Left cardiac atrium (tissue), 4 donors: Measurements from ENCODE around the gene SPCS3. TPM values are rescaled to one million over a fixed set of nuclear protein-coding genes. Genes with fewer than 3 reads are reported as not detected.
"Not testable (repeated sequence)": the region's sequence is repeated elsewhere in the genome, so short reads cannot be mapped to it uniquely, and the experiment has no call there.

Experiments used
- ATAC-seq, 2 donors: fragments of 200-7000 bp; cut with Tn5 transposase; one replicate each; pipeline ENCODE4 v1.9.1; 2020; ENCODE audit warnings: mild to moderate bottlenecking in 2 of 2, moderate library complexity in 2 of 2
- DNase-seq: peaks from one replicate; pipeline ENCODE4 v3.0.0-alpha.2; 2020
- intact Hi-C, 2 donors: fragments of 100-400 bp; cut with DNase I; formaldehyde crosslinking; loops; one replicate each; pipeline versions ENCODE4 v1.14.1 to v1.15.1; 2022 to 2023
- long read RNA-seq: library from polyadenylated mRNA; unstranded; transcript quantifications from one replicate; pipeline ENCODE4 v2.0.0, GENCODE V29; 2021
- total RNA-seq, 2 donors: library from RNA; stranded (reverse); fragmentation: NEBNext Ultra II Directional; extraction: Animal tissue kit (Norgen Biotek cat#: 25700); gene quantifications; one replicate each; pipeline ENCODE4 v1.2.1, GENCODE V29; 2021
- donor health status: DM: no; HTN: yes; CAD: no.
- donor health status: DM: no; HTN: yes; CAD: no; lungs with severe emphysema.
- donor health status: DM: yes; HTN: yes; CAD: no.
- donor health status: Dilated cardiomyopathy.

SPCS3 gene
- total RNA-seq: 100 to 1,000 TPM in 1 of 2 donors, 10 to 100 TPM in 1; 92.8 to 130 TPM
- long read RNA-seq, full-length matches to known transcripts: 51 of 52 reads
- long read RNA-seq, partial matches to known transcripts: 0 of 52 reads
- long read RNA-seq, other reads (novel, unspliced or antisense): 1 of 52 reads

DNA sequence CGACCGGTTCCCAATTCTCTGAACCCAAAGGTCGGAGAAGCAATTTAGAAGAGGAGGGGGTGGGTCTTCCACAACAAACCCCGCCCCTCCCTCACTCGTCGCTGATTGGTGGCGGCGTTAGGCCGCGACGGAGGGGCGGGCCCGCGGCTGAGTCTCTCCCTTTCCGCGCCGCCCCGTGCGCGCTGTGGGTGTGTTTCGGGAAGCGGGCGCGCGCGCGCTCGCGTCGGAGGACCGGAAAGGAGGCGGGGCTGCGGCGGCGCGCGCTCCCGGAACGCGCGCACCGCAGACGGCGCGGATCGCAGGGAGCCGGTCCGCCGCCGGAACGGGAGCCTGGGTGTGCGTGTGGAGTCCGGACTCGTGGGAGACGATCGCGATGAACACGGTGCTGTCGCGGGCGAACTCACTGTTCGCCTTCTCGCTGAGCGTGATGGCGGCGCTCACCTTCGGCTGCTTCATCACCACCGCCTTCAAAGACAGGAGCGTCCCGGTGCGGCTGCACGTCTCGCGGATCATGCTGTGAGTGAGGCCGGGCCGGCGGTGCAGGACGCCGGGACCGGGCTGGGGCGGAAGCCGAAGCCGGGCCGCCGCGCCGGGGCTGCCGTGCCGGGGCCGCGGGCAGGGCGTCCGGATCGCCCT, at the start of gene SPCS3:
Gene SPCS3, plus strand, starts transcription at position 263 of the 636 bp plus-strand sequence. Its CDS starts 111 bp downstream, at position 374.
- intact Hi-C loops: loop anchor here in 1 of 2 donors (10.0 kb wide), 1 partner anchor 85 kb away; no protein-coding TSS in a partner anchor
- ATAC-seq (peak; percentile 98 to 99), DNase-seq (peak; percentile 96)

DNA sequence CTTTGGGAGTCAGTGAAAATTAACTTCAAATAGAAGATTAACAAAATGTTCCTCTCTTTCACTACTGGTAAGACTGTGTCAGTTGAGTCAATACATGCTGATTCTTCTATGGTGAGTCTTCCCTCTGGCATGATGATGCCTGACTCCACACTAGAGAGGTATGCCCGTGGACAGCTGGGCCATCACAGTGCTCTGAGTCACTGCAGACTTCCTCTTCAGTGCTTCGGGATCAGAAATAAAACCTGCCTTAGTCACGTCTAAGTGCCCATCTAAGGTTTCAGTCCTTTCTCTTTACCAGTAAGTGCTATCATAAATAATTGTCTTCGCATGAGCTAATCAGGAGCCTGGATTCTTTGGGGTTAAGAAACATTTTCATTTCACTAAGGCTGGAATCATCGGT, 49.1 kb upstream of the SPCS3 start:
- ATAC-seq (peak in 1 of 2 donors; percentile 97), DNase-seq (no peak)
- intact Hi-C loops: no loop called here

DNA sequence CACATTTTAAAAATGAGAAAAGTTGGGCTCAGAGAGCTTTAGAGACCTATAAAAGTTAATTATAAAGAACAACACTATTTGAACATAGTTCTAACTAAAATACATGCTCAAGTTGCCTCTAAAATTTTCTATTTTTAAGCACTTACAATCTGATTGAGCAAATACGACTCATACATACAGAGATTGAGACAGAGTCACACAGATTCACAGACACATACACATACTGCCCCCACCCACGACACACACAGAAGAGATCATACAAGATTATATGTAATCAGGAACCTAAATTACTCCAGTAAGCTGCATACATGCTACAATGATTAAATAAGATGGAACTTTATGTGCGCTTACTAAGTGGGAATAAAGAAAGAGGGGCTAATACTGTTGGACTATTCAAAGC, 48.0 kb upstream of the SPCS3 start:
- ATAC-seq: no peak
- intact Hi-C loops: no loop called here
- DNase-seq: no peak

DNA sequence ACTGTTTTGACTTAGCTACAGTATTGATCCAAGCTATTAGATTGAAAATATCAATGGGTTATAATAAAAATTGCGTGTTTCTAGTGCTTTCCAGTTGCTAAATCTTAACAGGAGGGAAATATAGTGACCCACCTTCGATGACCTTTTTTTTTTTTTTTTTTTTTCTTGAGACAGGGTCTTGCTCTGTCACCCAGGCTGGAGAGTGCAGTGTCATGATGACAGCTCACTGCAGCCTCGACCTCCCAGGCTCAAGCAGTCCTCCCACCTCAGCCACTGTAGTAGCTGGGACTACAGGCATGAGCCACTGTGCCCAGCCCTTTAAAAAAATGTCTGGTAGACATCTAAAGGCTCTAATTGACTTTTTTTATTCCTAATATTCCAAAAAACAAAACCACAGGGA, 47.0 kb upstream of the SPCS3 start:
- intact Hi-C loops: no loop called here
- DNase-seq: no peak
- ATAC-seq: no peak

DNA sequence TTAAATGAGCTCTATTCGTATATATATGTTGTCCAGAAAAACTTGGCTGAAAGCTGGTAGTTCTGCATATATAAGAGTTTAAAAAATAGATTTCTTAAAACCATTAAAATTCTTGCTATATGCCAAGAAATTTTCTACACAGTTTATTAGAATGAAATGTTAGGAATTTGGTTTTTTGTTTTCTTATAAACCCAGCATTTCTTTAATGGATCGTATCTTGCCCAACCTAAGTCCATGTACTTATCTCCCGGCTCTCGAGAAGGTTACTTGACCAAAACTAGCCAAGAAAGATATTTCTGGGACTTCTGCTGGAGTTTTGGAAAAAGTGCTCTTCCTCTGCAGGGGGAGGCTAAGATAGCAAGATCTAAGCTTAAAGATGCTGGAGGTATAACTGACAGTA, 46.0 kb upstream of the SPCS3 start:
- ATAC-seq (no peak), DNase-seq (no peak)
- intact Hi-C loops: no loop called here

DNA sequence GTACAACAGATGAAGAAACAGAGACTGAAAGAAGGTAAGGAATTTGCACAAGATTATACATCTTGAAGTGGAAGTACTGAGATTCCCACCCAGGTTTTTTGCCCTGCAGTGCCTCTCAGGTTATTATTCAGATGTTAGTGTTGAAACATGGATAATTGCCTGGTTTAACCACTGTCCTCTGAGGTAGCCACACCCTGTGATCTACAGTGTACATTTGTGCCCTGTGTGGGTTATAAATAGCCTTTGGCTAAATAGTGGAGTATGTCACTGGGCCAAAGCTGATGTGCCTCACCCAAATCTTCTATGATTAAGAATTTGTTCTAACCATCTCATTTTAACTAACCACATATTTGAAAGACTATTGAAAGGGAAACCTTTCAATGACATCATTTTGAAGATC, 45.3 kb upstream of the SPCS3 start:
- intact Hi-C loops: no loop called here
- ATAC-seq: peak in 1 of 2 donors; percentile 59
- DNase-seq: no peak

DNA sequence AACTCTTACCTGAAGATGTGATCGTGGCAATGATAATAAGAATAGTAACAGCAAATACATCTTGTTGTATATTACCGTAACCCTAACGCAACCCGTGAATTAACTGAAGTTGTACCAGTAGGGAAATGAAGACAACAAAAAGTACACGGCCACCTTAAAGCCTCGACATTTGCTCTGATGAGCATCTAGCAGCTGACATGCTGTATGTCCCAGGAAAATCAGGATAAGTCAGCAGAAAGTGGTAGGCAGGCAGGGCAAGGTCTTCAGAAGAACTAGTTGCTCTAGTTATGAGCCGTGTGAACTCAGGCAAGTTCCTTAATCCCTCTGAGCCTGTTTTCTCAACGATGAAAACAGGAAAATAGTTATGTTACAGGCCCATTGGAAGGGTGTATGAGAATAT, 43.1 kb upstream of the SPCS3 start:
- DNase-seq: no peak
- intact Hi-C loops: loop anchor here in 1 of 2 donors (5.0 kb wide), 1 partner anchor 124 kb away; no protein-coding TSS in a partner anchor
- ATAC-seq: no peak

DNA sequence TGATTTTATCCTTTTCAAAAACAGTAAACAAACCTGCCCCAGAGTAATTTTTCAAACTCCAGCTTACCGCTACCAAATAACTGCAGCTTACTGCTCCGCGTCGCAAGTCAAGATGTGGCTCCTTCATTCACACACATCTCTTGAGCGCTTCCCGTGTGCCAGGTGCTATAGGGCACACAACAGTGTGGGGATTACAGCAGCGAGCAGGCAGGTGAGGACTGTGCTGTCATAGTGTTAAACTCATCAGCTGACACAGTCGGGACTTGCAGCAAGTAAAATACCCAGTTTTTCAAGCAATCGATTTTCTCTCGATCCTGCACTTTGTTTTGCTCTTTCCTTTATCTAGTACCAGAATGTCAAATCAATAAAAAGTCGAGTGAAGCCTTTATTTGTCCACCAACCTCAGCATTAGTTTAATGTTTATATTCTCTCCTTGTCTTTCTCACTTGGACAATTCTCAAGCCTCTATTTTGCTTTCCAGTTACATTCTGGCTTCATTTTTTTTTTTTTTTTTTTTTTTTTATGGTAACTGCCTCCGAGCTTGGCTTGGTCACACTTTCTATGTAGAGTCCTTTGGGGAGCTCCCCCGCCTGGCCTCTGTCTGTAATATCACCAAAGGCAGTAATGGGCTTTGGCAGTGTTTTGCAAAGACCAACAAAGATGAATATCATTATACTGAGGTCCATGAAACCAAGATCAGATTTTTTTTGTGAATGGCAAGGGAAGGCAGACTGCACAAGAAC, 42.4 kb upstream of the SPCS3 start:
- peak; percentile 83 to 93 for ATAC-seq
- peak; percentile 61 for DNase-seq
- intact Hi-C loops: loop anchor here in 1 of 2 donors (5.0 kb wide), 1 partner anchor 125 kb away; no protein-coding TSS in a partner anchor

DNA sequence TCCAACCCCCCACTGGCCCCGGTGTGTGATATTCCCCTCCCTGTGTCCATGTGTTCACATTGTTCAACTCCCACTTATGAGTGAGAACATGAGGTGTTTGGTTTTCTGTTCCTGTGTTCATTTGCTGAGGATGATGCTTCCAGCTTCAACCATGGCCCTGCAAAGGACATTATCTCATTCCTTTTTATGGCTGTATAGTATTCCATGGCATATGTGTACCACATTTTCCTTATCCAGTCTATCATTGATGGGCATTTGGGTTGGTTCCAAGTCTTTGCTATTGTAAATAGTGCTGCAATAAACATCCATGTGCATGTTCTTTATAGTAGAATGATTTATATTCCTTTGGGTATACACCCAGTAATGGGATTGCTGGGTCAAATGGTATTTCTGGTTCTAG, 40.2 kb upstream of the SPCS3 start:
- intact Hi-C loops: loop anchor here in 1 of 2 donors (5.0 kb wide), 1 partner anchor 127 kb away; no protein-coding TSS in a partner anchor
- not testable (repeated sequence) for DNase-seq, ATAC-seq

DNA sequence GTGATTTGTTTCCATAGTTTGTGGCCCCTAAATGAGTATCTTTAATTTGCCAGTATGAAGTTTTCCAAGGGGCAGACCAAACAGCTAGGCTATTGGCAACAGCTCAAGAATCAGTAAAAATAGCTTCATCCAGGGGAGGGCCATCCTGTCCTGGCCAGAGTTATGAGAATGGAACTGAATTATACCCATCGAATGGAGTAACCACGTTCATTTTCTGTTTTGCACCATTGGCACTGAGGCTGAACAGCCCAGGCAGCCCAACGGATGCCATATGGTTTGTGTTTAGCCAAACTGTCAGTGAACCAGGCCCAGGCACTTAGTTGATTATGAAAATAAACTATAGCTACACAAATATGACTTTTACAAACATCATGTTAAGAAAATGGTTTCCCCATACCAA, 33.0 kb upstream of the SPCS3 start:
- ATAC-seq (peak in 1 of 2 donors; percentile 46), DNase-seq (no peak)
- intact Hi-C loops: loop anchor here in 1 of 2 donors (10.0 kb wide), 1 partner anchor 132 kb away; no protein-coding TSS in a partner anchor

DNA sequence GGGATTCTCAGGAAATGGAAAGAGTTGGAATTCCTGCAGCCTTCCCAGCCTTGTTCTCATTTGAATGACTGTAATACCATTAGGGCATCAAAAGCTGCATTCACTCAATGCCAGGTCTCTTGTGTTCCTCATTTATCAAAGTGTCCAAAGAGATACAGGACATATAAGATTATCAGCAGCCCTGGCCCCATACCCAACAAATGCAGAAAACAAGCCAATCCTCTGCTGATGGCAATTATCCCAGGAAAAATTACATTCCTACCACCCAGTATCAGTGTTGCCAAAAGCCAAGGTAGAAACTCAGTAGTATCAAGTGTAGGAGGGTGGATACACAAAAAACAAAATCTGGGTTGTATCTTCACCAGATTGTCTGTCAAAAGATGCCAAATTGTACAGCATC, 32.2 kb upstream of the SPCS3 start:
- ATAC-seq (no peak), DNase-seq (no peak)
- intact Hi-C loops: loop anchor here in 1 of 2 donors (10.0 kb wide), 1 partner anchor 133 kb away; no protein-coding TSS in a partner anchor

DNA sequence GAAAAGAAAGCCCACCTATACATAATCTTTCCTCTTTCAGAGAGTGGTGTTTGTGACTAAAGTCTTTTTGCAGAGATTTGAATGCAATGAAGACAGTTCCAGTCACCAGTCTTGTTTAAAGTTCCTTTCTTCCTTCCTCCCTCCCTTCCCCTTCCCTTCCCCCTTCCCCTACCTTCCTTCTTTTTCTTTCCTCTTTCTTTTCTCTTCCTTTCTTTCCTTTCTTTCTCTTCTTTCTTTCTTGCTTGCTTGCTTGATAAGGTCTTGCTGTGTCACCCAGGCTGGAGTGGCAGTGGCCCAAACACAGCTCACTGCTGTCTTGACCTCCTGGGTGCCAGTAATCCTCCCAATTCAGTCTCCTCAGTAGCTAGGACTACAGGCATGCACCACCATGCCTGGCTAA, 31.7 kb upstream of the SPCS3 start:
- no peak for ATAC-seq
- intact Hi-C loops: loop anchor here in 1 of 2 donors (10.0 kb wide), 1 partner anchor 133 kb away; no protein-coding TSS in a partner anchor

DNA sequence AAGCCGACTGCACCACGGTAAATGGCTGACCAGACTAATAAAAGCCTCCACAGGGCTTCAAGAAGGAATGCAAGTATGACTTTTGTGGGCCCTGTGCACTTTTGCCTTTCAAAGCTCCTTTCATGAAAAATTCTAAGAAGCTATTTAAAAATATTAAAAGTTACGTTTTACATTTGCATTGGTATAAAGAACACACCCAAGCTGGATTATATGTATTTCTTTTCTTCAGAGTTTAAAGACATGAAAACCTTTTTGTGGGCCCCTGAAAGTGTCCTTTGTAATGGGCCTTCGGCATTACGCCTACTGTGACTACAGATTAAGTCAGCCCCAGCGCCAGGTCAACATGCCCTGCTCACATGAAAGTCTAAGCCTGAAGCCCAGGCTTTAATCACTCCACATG, 30.2 kb upstream of the SPCS3 start:
- intact Hi-C loops: loop anchor here in 1 of 2 donors (10.0 kb wide), 1 partner anchor 135 kb away; no protein-coding TSS in a partner anchor
- no peak for ATAC-seq
- no peak for DNase-seq

More for the DNA sequence above, 31.7 kb upstream of the SPCS3 start:
- no peak for DNase-seq

DNA sequence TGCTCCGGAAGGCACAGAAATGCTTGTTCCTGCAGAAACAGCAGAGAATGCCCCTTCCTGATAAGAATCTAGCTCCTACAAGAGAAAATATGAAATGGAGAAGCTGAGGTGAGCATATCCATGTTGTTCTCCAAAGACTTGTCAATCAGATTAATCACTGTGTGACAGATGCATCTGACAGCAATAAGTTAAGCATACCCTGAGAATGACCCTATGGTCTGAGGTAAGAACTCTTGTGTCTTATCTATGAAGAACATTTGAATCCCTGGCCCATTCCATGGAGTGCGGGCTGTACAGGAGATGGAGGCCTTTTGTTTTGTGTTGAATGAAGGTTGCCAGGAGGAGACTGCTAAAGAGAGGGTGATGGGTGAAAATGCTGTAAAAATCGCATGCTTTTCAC, 29.2 kb upstream of the SPCS3 start:
- DNase-seq (no peak), ATAC-seq (no peak)
- intact Hi-C loops: no loop called here

DNA sequence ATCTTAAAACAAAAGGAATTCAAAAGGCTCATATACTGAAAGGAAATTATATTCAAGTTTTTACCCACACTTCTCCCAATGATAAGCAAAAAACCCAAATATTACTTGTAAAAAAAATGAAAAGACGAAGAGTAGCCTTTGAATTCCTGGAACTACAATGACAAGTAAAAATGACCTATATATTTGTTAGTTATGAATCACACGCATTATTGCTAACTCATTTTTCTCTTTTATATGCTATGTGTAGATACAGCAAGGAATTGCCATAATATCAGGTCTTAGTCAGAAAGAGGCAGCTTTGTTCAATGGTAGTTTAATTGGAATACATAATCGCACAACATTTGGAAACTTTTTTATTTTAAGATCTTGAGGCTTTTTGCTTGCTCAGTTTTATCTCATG, 28.0 kb upstream of the SPCS3 start:
- DNase-seq (no peak), ATAC-seq (no peak)
- intact Hi-C loops: no loop called here

DNA sequence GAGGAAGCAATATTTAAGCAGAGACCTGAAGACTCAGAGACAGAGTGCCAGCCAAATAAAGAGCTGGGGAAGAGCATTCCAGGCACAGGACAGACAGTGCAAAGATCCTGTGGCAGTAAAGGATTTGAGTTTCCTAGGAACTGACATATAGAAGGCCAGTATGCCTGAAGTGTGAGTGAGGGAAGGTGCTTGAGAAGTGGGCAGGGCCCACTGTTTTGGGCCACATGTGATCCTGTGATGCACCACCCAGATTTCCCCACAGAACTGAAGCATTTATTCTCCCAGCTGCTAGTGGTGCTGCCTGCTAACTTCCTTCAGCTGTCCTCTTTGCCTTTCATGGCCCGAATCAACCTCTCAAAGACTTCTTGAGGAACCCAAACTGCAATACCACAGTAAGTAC, 26.8 kb upstream of the SPCS3 start:
- intact Hi-C loops: no loop called here
- no peak for ATAC-seq
- DNase-seq: no peak

DNA sequence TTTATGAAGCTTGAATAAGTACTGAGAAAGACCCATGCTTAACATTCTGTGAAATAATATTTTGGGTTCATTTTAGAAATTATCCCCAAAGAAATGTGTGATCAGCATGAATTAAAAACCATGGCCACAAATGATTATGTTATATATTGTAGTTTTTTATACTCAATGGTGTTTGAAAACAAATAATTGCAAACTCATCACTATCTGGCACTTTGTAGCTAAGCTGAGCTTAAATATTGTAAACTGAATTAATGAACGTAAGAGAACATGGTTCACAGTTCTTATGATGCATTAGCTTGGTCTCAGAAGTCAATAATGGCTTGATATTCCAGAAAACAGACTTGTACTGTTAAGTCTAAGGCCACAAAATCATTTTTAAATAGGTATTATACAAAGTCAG, 26.1 kb upstream of the SPCS3 start:
- intact Hi-C loops: no loop called here
- ATAC-seq (no peak), DNase-seq (no peak)

DNA sequence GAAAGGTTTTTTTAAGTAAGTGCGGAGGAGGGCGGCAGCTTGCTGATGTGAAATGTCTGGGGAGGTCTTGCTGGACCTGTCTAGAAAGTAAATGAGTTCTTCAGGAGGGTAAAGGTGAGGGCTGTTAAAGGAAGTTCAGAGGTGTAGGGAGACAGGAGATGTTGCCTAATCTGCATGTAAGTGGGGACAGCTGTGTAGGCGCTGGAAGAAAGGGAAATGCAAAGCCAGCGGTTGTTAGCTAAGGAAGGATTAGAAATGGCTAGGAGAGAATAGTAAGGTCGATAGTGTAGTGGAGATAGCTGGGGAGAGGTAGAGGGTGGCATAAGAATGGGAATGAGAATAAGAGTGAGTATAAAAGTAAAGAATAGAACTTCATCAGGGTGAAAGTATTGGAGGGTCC, 23.9 kb upstream of the SPCS3 start:
- intact Hi-C loops, DNase-seq, ATAC-seq: not testable (repeated sequence)

DNA sequence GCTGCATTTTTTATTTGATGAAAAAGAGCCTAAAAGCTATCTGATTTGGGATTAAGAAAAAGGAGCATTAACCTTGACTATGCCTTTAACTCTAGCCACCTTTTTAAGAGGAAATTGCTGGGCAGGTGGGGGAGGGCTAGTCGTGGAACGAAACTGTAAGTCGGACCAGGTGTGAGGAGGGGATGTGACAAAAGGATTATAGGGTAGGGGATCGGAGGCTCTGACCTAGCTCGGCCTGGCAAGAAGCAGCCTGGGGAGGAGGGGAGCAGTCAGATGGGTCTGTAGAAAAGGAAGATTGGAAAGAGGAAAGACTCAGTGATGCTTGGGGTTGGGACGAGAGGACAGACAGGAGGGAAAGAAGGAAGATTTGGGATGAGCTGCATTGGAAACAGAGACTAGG, 21.1 kb upstream of the SPCS3 start:
- no peak for ATAC-seq
- DNase-seq: no peak
- intact Hi-C loops: no loop called here

DNA sequence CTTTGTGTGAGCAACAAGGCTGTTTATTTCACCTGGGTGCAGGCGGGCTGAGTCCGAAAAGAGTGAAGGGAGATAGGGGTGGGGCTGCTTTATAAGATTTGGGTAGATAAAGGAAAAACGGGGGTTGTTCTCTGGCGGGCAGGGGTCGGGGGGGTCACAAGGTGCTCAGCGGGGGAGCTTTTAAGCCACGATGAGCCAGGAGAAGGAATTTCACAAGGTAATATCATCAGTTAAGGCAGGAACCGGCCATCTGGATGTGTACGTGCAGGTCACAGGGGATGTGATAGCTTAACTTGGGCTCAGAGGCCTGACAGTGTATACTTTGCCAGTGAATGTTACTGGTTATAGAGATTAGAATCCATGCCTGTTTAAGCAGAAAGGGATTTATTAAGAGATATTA, 19.7 kb upstream of the SPCS3 start:
- intact Hi-C loops: no loop called here
- no peak for ATAC-seq
- no peak for DNase-seq
